ENCODE measurements around the gene MAD2L1BP. TPM values are rescaled to one million over a fixed set of nuclear protein-coding genes. Genes with fewer than 3 reads are reported as not detected.

Gene MAD2L1BP
- polyA plus RNA-seq, 1 of the 3 experiments (the other 2 are of a cell fraction) = 30.9 TPM

DNA sequence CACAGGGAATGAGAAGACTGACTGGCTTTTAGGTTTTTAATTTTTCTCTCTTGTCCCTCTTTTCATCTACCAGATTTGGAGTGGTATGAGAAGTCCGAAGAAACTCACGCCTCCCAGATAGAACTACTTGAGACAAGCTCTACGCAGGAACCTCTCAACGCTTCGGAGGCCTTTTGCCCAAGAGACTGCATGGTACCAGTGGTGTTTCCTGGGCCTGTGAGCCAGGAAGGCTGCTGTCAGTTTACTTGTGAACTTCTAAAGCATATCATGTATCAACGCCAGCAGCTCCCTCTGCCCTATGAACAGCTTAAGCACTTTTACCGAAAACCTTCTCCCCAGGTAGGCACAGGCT is 644 bp downstream of the MAD2L1BP start:
- Histone ChIP-seq H2AFZ (ENCODE audit: low read depth) (peak overlapping the region; percentile 92; the same call in 1 of the 2 replicates), H3K9ac (peak overlapping the region; percentile 83), H3K79me2 (ENCODE audit: insufficient read depth) (peaks cover 56% of the 10 kb centered on the region), H3K4me3 (ENCODE audit: low read depth in 2 of 2, low read length in 1 of 2) (peak overlapping the region; percentile 70 to 79), H4K20me1 (ENCODE audit: insufficient read depth) (0 out of 2 replicates have a peak, but pooled peaks cover 6% of the 10 kb centered on the region), H3K9me2 (no peaks in the 10 kb centered on the region), H3K4me2 (peak overlapping the region; percentile 87), H3K4me1 (ENCODE audit: control insufficient read depth in 1 of 2, insufficient read depth in 2 of 2, low read depth in 1 of 2, low read length in 1 of 2) (peaks cover 24 to 26% of the 10 kb centered on the region in 2 experiments; a peak in 3 of 4 replicates), H3K9me3 (no peaks in the 10 kb centered on the region), H3K36me3 (replicated peaks in 1 of 2; ENCODE audit: control insufficient read depth in 1 of 2, insufficient read depth in 2 of 2, low read length in 1 of 2) (peaks cover 20 to 41% of the 10 kb centered on the region in 2 experiments), H3K27ac (ENCODE audit: low read depth in 2 of 2, low read length in 1 of 2) (peak overlapping the region; percentile 52 to 83; a peak in 3 of 4 replicates), H3F3A (replicated peaks; ENCODE audit: insufficient read depth) (peaks cover 5% of the 10 kb centered on the region), H3K27me3 (ENCODE audit: insufficient read depth) (no peaks in the 10 kb centered on the region)
- no peak for DNase-seq
- WGBS (ENCODE audit: low lambda C conversion rate) = 22% methylated on average over 7 of the region's 7 CpGs
- TF ChIP-seq MAX (IDR thresholded peaks at IDR 0.05; ENCODE audit: low read depth) = no peak
- TF ChIP-seq, protein P1, sequence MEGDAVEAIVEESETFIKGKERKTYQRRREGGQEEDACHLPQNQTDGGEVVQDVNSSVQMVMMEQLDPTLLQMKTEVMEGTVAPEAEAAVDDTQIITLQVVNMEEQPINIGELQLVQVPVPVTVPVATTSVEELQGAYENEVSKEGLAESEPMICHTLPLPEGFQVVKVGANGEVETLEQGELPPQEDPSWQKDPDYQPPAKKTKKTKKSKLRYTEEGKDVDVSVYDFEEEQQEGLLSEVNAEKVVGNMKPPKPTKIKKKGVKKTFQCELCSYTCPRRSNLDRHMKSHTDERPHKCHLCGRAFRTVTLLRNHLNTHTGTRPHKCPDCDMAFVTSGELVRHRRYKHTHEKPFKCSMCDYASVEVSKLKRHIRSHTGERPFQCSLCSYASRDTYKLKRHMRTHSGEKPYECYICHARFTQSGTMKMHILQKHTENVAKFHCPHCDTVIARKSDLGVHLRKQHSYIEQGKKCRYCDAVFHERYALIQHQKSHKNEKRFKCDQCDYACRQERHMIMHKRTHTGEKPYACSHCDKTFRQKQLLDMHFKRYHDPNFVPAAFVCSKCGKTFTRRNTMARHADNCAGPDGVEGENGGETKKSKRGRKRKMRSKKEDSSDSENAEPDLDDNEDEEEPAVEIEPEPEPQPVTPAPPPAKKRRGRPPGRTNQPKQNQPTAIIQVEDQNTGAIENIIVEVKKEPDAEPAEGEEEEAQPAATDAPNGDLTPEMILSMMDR (IDR thresholded peaks at IDR 0.05) = no peak
- no peak for TF ChIP-seq REST (IDR thresholded peaks at IDR 0.05; ENCODE audit: low read depth, low read length)
- TF ChIP-seq SMC3 (IDR thresholded peaks at IDR 0.05; ENCODE audit: low read depth, low read length) = no peak
- TF ChIP-seq USF2 (IDR thresholded peaks at IDR 0.05; ENCODE audit: borderline replicate concordance, low read depth, low read length) = no peak
- no peak for TF ChIP-seq GATA2 (CRISPR knock-in tag; IDR thresholded peaks at IDR 0.05)
- TF ChIP-seq MEF2A (IDR thresholded peaks at IDR 0.05; ENCODE audit: borderline replicate concordance, low read depth) = no peak
- TF ChIP-seq GABPA (IDR thresholded peaks at IDR 0.05; ENCODE audit: low read depth) = no peak
- no peak for TF ChIP-seq TCF12 (IDR thresholded peaks at IDR 0.05)
- TF ChIP-seq RAD21 (IDR thresholded peaks at IDR 0.05; ENCODE audit: low read length) = no peak
- TF ChIP-seq NRF1 (IDR thresholded peaks at IDR 0.05; ENCODE audit: low read depth, low read length) = no peak
- no peak for TF ChIP-seq TEAD4 (IDR thresholded peaks at IDR 0.05; ENCODE audit: borderline replicate concordance, insufficient read depth)
- ChIA-PET CTCF (interaction anchor here (1.5 to 1.9 kb wide), 3 partner anchors 13 to 32 kb away, joined by 5 to 11 read pairs (median 6); no protein-coding TSS in a partner anchor), POLR2A (interaction anchor here (0.6 to 1.8 kb wide), 4 partner anchors 9 to 31 kb away, joined by 3 to 6 read pairs (median 3); partner anchors contain the start of gene RSPH9)

All from SK-N-SH (cell line).